ENCODE data around the gene NDEL1.

NDEL1 gene

GRCh38 chr17:8413938-8414337 is 21.7 kb upstream of the NDEL1 start:
- no peak for DNase-seq (ENCODE audit: extremely low read depth in 1 of 2, low read depth in 1 of 2)

GRCh38 chr17:8417806-8418205 is 17.9 kb upstream of the NDEL1 start:
- no peak for DNase-seq (ENCODE audit: extremely low read depth in 1 of 2, low read depth in 1 of 2)

GRCh38 chr17:8418471-8418870 is 17.2 kb upstream of the NDEL1 start:
- no peak for DNase-seq (ENCODE audit: extremely low read depth in 1 of 2, low read depth in 1 of 2)

- no peak for DNase-seq (ENCODE audit: extremely low read depth in 1 of 2, low read depth in 1 of 2)
Measured at GRCh38 chr17:8419305-8419704, 16.4 kb upstream of the NDEL1 start.

- no peak for DNase-seq (ENCODE audit: extremely low read depth in 1 of 2, low read depth in 1 of 2)
Measured at GRCh38 chr17:8420041-8420934, 15.4 kb upstream of the NDEL1 start.

GRCh38 chr17:8421571-8421970 is 14.1 kb upstream of the NDEL1 start:
- DNase-seq (ENCODE audit: extremely low read depth in 1 of 2, low read depth in 1 of 2), result no peak

- no peak for DNase-seq (ENCODE audit: extremely low read depth in 1 of 2, low read depth in 1 of 2)
Measured at GRCh38 chr17:8426094-8426720, 9.5 kb upstream of the NDEL1 start.

- DNase-seq (ENCODE audit: extremely low read depth in 1 of 2, low read depth in 1 of 2), result no peak
Measured at GRCh38 chr17:8426802-8427201, 8.9 kb upstream of the NDEL1 start.

GRCh38 chr17:8430966-8431365 is 4.7 kb upstream of the NDEL1 start:
- no peak for DNase-seq (ENCODE audit: extremely low read depth in 1 of 2, low read depth in 1 of 2)

- DNase-seq (ENCODE audit: extremely low read depth in 1 of 2, low read depth in 1 of 2), result peak; percentile 22 to 42
Measured at GRCh38 chr17:8436169-8436843, 622 bp downstream of the NDEL1 start.

- DNase-seq (ENCODE audit: extremely low read depth in 1 of 2, low read depth in 1 of 2), result no peak
Measured at GRCh38 chr17:8436844-8437171, 1.1 kb downstream of the NDEL1 start.

- no peak for DNase-seq (ENCODE audit: extremely low read depth in 1 of 2, low read depth in 1 of 2)
Measured at GRCh38 chr17:8438441-8438840, 2.8 kb downstream of the NDEL1 start.

GRCh38 chr17:8439681-8440080 is 4.0 kb downstream of the NDEL1 start:
- DNase-seq (ENCODE audit: extremely low read depth in 1 of 2, low read depth in 1 of 2), result no peak

GRCh38 chr17:8441690-8442089 is 6.0 kb downstream of the NDEL1 start:
- DNase-seq (ENCODE audit: extremely low read depth in 1 of 2, low read depth in 1 of 2), result no peak

- DNase-seq (ENCODE audit: extremely low read depth in 1 of 2, low read depth in 1 of 2), result no peak
Measured at GRCh38 chr17:8442310-8442709, 6.6 kb downstream of the NDEL1 start.

GRCh38 chr17:8443756-8444155 is 8.1 kb downstream of the NDEL1 start:
- DNase-seq (ENCODE audit: extremely low read depth in 1 of 2, low read depth in 1 of 2), result no peak

GRCh38 chr17:8444494-8444893 is 8.8 kb downstream of the NDEL1 start:
- DNase-seq (ENCODE audit: extremely low read depth in 1 of 2, low read depth in 1 of 2), result no peak

GRCh38 chr17:8445536-8445935 is 9.9 kb downstream of the NDEL1 start:
- no peak for DNase-seq (ENCODE audit: extremely low read depth in 1 of 2, low read depth in 1 of 2)

GRCh38 chr17:8447799-8448198 is 12.1 kb downstream of the NDEL1 start:
- DNase-seq (ENCODE audit: extremely low read depth in 1 of 2, low read depth in 1 of 2), result no peak

- no peak for DNase-seq (ENCODE audit: extremely low read depth in 1 of 2, low read depth in 1 of 2)
Measured at GRCh38 chr17:8448310-8448709, 12.6 kb downstream of the NDEL1 start.

GRCh38 chr17:8451933-8452614 is 16.4 kb downstream of the NDEL1 start:
- DNase-seq (ENCODE audit: extremely low read depth in 1 of 2, low read depth in 1 of 2), result no peak

Data from stimulated activated CD8-positive, alpha-beta memory T cell treated with anti-CD3 and anti-CD28 coated beads, Interleukin-7, amount 100 ng/mL, for 48 hours (primary cell).